H1 (cell line): ENCODE measurements around the gene RAMP1. TPM values are rescaled to one million over a fixed set of nuclear protein-coding genes. Genes with fewer than 3 reads are reported as not detected.

Experiments
- CTCF ChIA-PET: fragments of 300-600 bp; sonication (Branson Sonifier 250); formaldehyde crosslinking; loops from one replicate; lab custom pipeline; 2021; ENCODE audit not compliant: partially characterized antibody; lab: Charles Lee
- POLR2A ChIA-PET: fragments of 300-600 bp; sonication (Branson Sonifier 250); formaldehyde crosslinking; loops from one replicate; lab custom pipeline; 2021; ENCODE audit warnings: inconsistent platforms; ENCODE audit not compliant: partially characterized antibody; lab: Charles Lee
- DNase-seq, 2 experiments: peaks; one replicate each; pipeline versions ENCODE4 v3.0.0 to v3.0.0-alpha.2; 2010 to 2022; ENCODE audit warnings: low spot score in 2 of 2, low read depth in 1 of 2, mixed read lengths in 1 of 2
- FAIRE-seq: peaks from 2 replicates; lab custom pipeline; 2011; peaks lifted over from hg19 to GRCh38; lab: Jason Lieb, UNC
- H2AFZ ChIP-seq: 2 replicates; pipeline ENCODE4 v1.8.1; 2012; ENCODE audit warnings: low read length, inconsistent platforms
- H2AK5ac ChIP-seq: 2 replicates; pipeline ENCODE4 v1.6.1; 2013; ENCODE audit warnings: low read depth, low read length
- H2BK120ac ChIP-seq: replicated peaks from 2 replicates; pipeline ENCODE3; 2013; ENCODE audit warnings: low read depth, low read length, inconsistent platforms
- H2BK12ac ChIP-seq: 2 replicates; pipeline ENCODE4 v1.6.1; 2013; ENCODE audit warnings: low read depth, low read length
- H2BK15ac ChIP-seq: 2 replicates; pipeline ENCODE4 v1.6.1; 2013; ENCODE audit warnings: low read length
- H2BK20ac ChIP-seq: 2 replicates; pipeline ENCODE4 v1.6.1; 2013; ENCODE audit warnings: low read length
- H2BK5ac ChIP-seq: 2 replicates; pipeline ENCODE4 v1.6.1; 2013; ENCODE audit warnings: low read depth, low read length
- H3K14ac ChIP-seq: 2 replicates; pipeline ENCODE4 v1.6.1; 2013; ENCODE audit warnings: inconsistent platforms; ENCODE audit not compliant: insufficient read length
- H3K18ac ChIP-seq: 2 replicates; pipeline ENCODE4 v1.6.1; 2013; ENCODE audit warnings: low read length; ENCODE audit errors: extremely low read depth
- H3K23ac ChIP-seq: 2 replicates; pipeline ENCODE4 v1.6.1; 2013; ENCODE audit warnings: inconsistent platforms; ENCODE audit not compliant: insufficient read length
- H3K23me2 ChIP-seq: 2 replicates; pipeline ENCODE4 v1.6.1; 2013; ENCODE audit warnings: low read depth, low read length
- H3K27ac ChIP-seq: 2 replicates; pipeline ENCODE4 v1.6.1; 2011; ENCODE audit warnings: low read depth, low read length, inconsistent platforms
- H3K27me3 ChIP-seq, 4 experiments: replicated peaks in 1 of 4; 1 replicate in 1 of 4; 2 replicates in 3 of 4; pipeline versions ENCODE4 v1.6.1 to v1.8.1; 2011 to 2013; ENCODE audit warnings: low read length in 3 of 4, mild to moderate bottlenecking in 3 of 4, inconsistent platforms in 2 of 4, mixed read lengths in 2 of 4, moderate library complexity in 1 of 4; ENCODE audit not compliant: control insufficient read depth in 3 of 4, insufficient read depth in 3 of 4; ENCODE audit errors: extremely low read depth in 1 of 4
- H3K36me3 ChIP-seq, 4 experiments: 2 replicates each; pipeline versions ENCODE4 v1.6.1 to v1.8.1; 2011 to 2013; ENCODE audit warnings: mild to moderate bottlenecking in 4 of 4, low read length in 3 of 4, moderate library complexity in 2 of 4, control low read depth in 1 of 4, inconsistent platforms in 1 of 4; ENCODE audit not compliant: insufficient read depth in 4 of 4, control insufficient read depth in 2 of 4
- H3K4ac ChIP-seq: replicated peaks from 2 replicates; pipeline ENCODE3; 2013; ENCODE audit warnings: low read length, low read depth, mixed read lengths, inconsistent platforms; ENCODE audit not compliant: insufficient read length
- H3K4me1 ChIP-seq, 4 experiments: replicated peaks in 1 of 4; 1 replicate in 1 of 4; 2 replicates in 3 of 4; pipeline versions ENCODE4 v1.6.1 to v1.8.1; 2011 to 2013; ENCODE audit warnings: low read length in 3 of 4, inconsistent platforms in 2 of 4, mixed read lengths in 1 of 4; ENCODE audit not compliant: insufficient read depth in 4 of 4, control insufficient read depth in 3 of 4
- H3K4me2 ChIP-seq, 2 experiments: 2 replicates each; pipeline versions ENCODE4 v1.6.1 to v1.8.1; 2011 to 2013; ENCODE audit warnings: low read depth in 2 of 2, low read length in 2 of 2, control low read depth in 1 of 2, inconsistent platforms in 1 of 2, mild to moderate bottlenecking in 1 of 2; ENCODE audit not compliant: insufficient read depth in 1 of 2
- H3K4me3 ChIP-seq, 4 experiments: fragments of 200-600, 300-600 bp in 1 of 4; sonication (generic), shearing (Covaris generic), sonication (Bioruptor Twin) in 1 of 4; 2 replicates each; pipeline versions ENCODE4 v1.5.1 to v1.8.1; 2011 to 2016; ENCODE audit warnings: low read length in 4 of 4, low read depth in 3 of 4, control low read depth in 2 of 4, inconsistent platforms in 2 of 4, mild to moderate bottlenecking in 2 of 4, mixed read lengths in 1 of 4, moderate library complexity in 1 of 4; ENCODE audit not compliant: insufficient read depth in 2 of 4; ENCODE audit errors: extremely low read depth in 1 of 4
- H3K56ac ChIP-seq: replicated peaks from 2 replicates; pipeline ENCODE3; 2013; ENCODE audit warnings: low read depth, mild to moderate bottlenecking, mixed read lengths, low read length, inconsistent platforms; ENCODE audit not compliant: insufficient read length
- H3K79me1 ChIP-seq: 2 replicates; pipeline ENCODE4 v1.6.1; 2013; ENCODE audit warnings: low read depth, low read length, control low read depth
- H3K79me2 ChIP-seq, 2 experiments: 2 replicates each; pipeline versions ENCODE4 v1.6.1 to v1.8.1; 2012 to 2013; ENCODE audit warnings: low read length in 2 of 2, mild to moderate bottlenecking in 2 of 2, inconsistent platforms in 1 of 2; ENCODE audit not compliant: insufficient read depth in 2 of 2, control insufficient read depth in 1 of 2
- H3K9ac ChIP-seq, 4 experiments: replicated peaks in 1 of 4; 1 replicate in 1 of 4; 2 replicates in 3 of 4; pipeline versions ENCODE4 v1.6.1 to v1.8.1; 2011 to 2013; ENCODE audit warnings: low read depth in 3 of 4, low read length in 3 of 4, control low read depth in 2 of 4, mild to moderate bottlenecking in 2 of 4, moderate library complexity in 2 of 4, inconsistent platforms in 1 of 4; ENCODE audit errors: extremely low read depth in 1 of 4
- H3K9me3 ChIP-seq, 2 experiments: 2 replicates each; pipeline versions ENCODE4 v1.6.1 to v1.8.1; 2012 to 2013; ENCODE audit warnings: mild to moderate bottlenecking in 2 of 2, moderate library complexity in 2 of 2, control low read depth in 1 of 2, inconsistent platforms in 1 of 2, low read depth in 1 of 2, low read length in 1 of 2, mixed read lengths in 1 of 2; ENCODE audit not compliant: insufficient read depth in 2 of 2
- H4K20me1 ChIP-seq, 2 experiments: replicated peaks in 1 of 2; 2 replicates each; pipeline versions ENCODE3 to v1.8.1; 2011 to 2013; ENCODE audit warnings: inconsistent platforms in 2 of 2, low read length in 2 of 2, mild to moderate bottlenecking in 1 of 2; ENCODE audit not compliant: insufficient read depth in 2 of 2, control insufficient read depth in 1 of 2
- H4K5ac ChIP-seq: 2 replicates; pipeline ENCODE4 v1.6.1; 2013; ENCODE audit warnings: low read length, low read depth, mixed read lengths, inconsistent platforms; ENCODE audit not compliant: insufficient read length
- H4K8ac ChIP-seq: 2 replicates; pipeline ENCODE4 v1.8.0; 2013; ENCODE audit warnings: mild to moderate bottlenecking, moderate library complexity, low read length, inconsistent platforms; ENCODE audit not compliant: insufficient read depth; ENCODE audit errors: extremely low read depth
- H4K91ac ChIP-seq: replicated peaks from 2 replicates; pipeline ENCODE3; 2013; ENCODE audit warnings: low read length, mixed read lengths, inconsistent platforms; ENCODE audit not compliant: insufficient read length
- BACH1 ChIP-seq: IDR thresholded peaks from 2 replicates; pipeline ENCODE4 v1.6.1; 2012; ENCODE audit warnings: low read length, improper control_type of control experiment
- E2F6 ChIP-seq: IDR thresholded peaks from 2 replicates; pipeline ENCODE4 v1.6.1; 2012; ENCODE audit warnings: inconsistent platforms
- EGR1 ChIP-seq: IDR thresholded peaks from 2 replicates; pipeline ENCODE4 v1.6.1; 2011; ENCODE audit warnings: low read depth, low read length, borderline replicate concordance
- HDAC6 ChIP-seq: IDR thresholded peaks from one replicate; pipeline ENCODE4 v1.7.1; 2012; ENCODE audit warnings: low read depth, mild to moderate bottlenecking, inconsistent platforms, low read length, moderate library complexity
- KDM5A ChIP-seq: fragments of 200-600 bp; IDR thresholded peaks from 2 replicates; pipeline ENCODE4 v1.7.1; 2012; ENCODE audit warnings: mild to moderate bottlenecking, low read length, inconsistent platforms, mixed read lengths
- MAX ChIP-seq: IDR thresholded peaks from 2 replicates; pipeline ENCODE4 v1.6.1; 2012; ENCODE audit warnings: inconsistent platforms
- POLR2A ChIP-seq, 2 experiments: IDR thresholded peaks; 1 replicate in 1 of 2; 2 replicates in 1 of 2; pipeline ENCODE4 v1.6.1; 2011; ENCODE audit warnings: low read depth in 2 of 2, low read length in 2 of 2, mild to moderate bottlenecking in 2 of 2; ENCODE audit errors: control extremely low read depth in 1 of 2
- RXRA ChIP-seq: IDR thresholded peaks from 2 replicates; pipeline ENCODE4 v1.6.1; 2011; ENCODE audit warnings: low read depth, mild to moderate bottlenecking, low read length, moderate library complexity; ENCODE audit not compliant: insufficient read depth
- WGBS, 2 experiments: shearing (Covaris generic) in 1 of 2; methylation state at CpG; one replicate each; pipeline versions ENCODE4 v1.1.6 to v1.1.7; 2013 to 2015; ENCODE audit warnings: low lambda C conversion rate in 2 of 2, mixed read lengths in 2 of 2, inconsistent platforms in 1 of 2, low coverage in 1 of 2, missing lambda C conversion rate in 1 of 2; ENCODE audit not compliant: insufficient replicate concordance in 2 of 2, insufficient coverage in 1 of 2, insufficient read length in 1 of 2; ENCODE audit errors: extremely low coverage in 1 of 2, missing lambda C conversion rate in 1 of 2; 5-methylcytosine and 5-hydroxymethylcytosine counted together
- polyA plus RNA-seq, 7 experiments: library from polyadenylated mRNA; depleted of rRNA in 3 of 7; stranded (reverse) in 5 of 7; unstranded in 2 of 7; fragments of >200 nt in 5 of 7; fragments of 200-250 nt in 2 of 7; gene quantifications; 1 replicate in 5 of 7; 2 replicates in 1 of 7; 4 replicates in 1 of 7; pipeline versions ENCODE4 v1.2.1 to v1.2.3, GENCODE V29; 2011 to 2013; ENCODE audit warnings: missing spikeins in 2 of 7, mixed read lengths in 2 of 7
- total RNA-seq: library from RNA; stranded (reverse); fragmentation: NEBNext Ultra II Directional; extraction: Animal tissue kit (Norgen Biotek cat#: 25700); gene quantifications from 2 replicates; pipeline ENCODE4 v1.2.1, GENCODE V29; 2021

The RAMP1 gene
- total and polyA plus RNA-seq, 2 of the 8 experiments (the other 6 are each of a cell fraction or from before 2014, with no cell fraction given): 0.65 to 4.3 TPM

- Histone ChIP-seq H4K20me1 (no peaks in the 10 kb centered on the region), H3K36me3 (no peaks in the 10 kb centered on the region), H2BK20ac (no peak overlapping the region), H3K9me3 (no peaks in the 10 kb centered on the region), H3K4me2 (no peak overlapping the region), H2BK120ac (no peak overlapping the region), H4K5ac (no peak overlapping the region), H2BK12ac (no peak overlapping the region), H3K27me3 (no peaks in the 10 kb centered on the region), H2BK15ac (no peak overlapping the region), H3K4me1 (no peaks in the 10 kb centered on the region), H3K18ac (no peak overlapping the region), H3K79me1 (no peaks in the 10 kb centered on the region), H3K14ac (no peak overlapping the region), H3K9ac (no peak overlapping the region), H3K23me2 (no peaks in the 10 kb centered on the region), H3K56ac (no peak overlapping the region), H3K23ac (no peak overlapping the region), H2AK5ac (no peak overlapping the region), H3K4me3 (no peak overlapping the region), H3K27ac (no peak overlapping the region), H3K79me2 (no peaks in the 10 kb centered on the region), H3K4ac (no peak overlapping the region), H2BK5ac (no peak overlapping the region), H2AFZ (no peak overlapping the region), H4K8ac (no peak overlapping the region), H4K91ac (no peak overlapping the region)
- no peak for TF ChIP-seq EGR1
- TF ChIP-seq HDAC6: no peak
- TF ChIP-seq E2F6: no peak
- no peak for TF ChIP-seq POLR2A (IDR thresholded peaks at IDR 0.05; ENCODE audit: control extremely low read depth in 1 of 2, low read depth in 2 of 2, low read length in 2 of 2)
- TF ChIP-seq KDM5A: no peak
- TF ChIP-seq BACH1: no peak
- no peak for TF ChIP-seq MAX
- no peak for TF ChIP-seq RXRA
- FAIRE-seq: no peak
- ChIA-PET POLR2A (no interaction called here), CTCF (interaction anchor here (1.5 kb wide), 1 partner anchor 11 kb away, joined by 5 read pairs; no protein-coding TSS in a partner anchor)
- no peak for DNase-seq
- WGBS, 2 experiments: 84% methylated on average over 5 of the region's 5 CpGs; no CpG with 5 or more reads in 1 of the 2 experiments
These were observed 74.8 kb downstream of the RAMP1 start for GRCh38 chr2:237934186-237934585.
